ENCODE measurements around the gene POLR2L.
A peak's percentile ranks its signal among the peaks of the same experiment; 100 is the strongest.

POLR2L gene

DNA sequence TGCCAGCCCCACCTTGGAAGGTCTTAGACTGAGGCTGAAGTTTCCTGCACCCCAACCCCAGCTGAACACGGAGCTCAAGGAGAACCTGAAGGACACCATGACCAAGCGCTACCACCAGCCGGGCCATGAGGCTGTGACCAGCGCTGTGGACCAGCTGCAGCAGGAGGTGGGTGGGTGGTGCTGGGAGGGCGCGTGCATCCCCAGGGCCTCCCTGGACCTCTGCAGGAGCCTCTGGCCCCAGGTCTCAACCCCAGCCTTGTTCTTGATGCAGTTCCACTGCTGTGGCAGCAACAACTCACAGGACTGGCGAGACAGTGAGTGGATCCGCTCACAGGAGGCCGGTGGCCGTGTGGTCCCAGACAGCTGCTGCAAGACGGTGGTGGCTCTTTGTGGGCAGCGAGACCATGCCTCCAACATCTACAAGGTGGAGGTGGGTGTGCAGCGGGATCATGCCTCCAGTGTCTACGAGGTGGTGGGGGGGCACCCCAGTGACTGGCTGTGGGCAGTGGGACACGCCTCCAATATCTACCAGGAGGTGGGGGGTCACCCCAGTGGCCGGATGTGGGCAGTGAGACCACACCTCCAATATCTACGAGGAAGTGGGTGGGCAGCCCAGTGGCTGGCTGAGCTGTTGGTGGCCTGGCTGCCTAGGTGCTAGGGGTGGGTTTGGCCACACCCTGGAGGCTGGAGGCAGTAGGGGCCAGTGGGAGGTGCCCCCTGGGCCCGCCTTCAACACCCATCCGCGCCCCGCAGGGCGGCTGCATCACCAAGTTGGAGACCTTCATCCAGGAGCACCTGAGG is 4.9 kb downstream of the POLR2L start:
- DNase-seq = no peak

DNA sequence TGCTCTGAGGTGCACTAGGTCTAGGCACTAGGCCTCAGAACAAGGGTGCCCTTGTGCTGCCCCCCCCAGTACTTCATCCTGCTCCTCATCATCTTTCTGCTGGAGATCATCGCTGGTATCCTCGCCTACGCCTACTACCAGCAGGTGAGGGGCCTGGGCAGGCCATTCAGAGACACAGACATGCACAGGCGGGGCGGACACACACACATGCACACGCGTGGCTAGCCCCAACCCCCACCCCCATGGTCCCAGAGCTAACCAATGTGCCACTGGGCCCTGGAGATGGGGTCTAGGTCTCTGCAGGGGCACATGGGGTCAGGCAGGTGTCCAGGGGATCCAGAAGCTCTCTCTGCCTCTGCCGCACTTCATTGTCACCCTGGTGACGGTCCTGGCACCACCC is 5.6 kb downstream of the POLR2L start:
- DNase-seq = no peak

DNA sequence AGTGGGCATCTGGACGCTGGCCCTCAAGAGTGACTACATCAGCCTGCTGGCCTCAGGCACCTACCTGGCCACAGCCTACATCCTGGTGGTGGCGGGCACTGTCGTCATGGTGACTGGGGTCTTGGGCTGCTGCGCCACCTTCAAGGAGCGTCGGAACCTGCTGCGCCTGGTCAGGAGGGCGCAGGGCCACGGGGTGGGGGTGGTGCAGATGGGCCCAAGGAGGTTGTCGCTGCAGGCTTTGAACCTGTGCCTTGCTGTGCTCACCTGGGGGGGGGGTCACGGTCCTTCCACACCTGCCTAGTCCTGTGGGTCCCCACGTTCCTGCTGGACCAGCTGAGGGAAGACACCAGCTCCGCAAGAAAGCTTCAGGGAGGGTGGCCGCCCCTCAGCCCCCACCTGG is 6.1 kb downstream of the POLR2L start:
- no peak for DNase-seq

DNA sequence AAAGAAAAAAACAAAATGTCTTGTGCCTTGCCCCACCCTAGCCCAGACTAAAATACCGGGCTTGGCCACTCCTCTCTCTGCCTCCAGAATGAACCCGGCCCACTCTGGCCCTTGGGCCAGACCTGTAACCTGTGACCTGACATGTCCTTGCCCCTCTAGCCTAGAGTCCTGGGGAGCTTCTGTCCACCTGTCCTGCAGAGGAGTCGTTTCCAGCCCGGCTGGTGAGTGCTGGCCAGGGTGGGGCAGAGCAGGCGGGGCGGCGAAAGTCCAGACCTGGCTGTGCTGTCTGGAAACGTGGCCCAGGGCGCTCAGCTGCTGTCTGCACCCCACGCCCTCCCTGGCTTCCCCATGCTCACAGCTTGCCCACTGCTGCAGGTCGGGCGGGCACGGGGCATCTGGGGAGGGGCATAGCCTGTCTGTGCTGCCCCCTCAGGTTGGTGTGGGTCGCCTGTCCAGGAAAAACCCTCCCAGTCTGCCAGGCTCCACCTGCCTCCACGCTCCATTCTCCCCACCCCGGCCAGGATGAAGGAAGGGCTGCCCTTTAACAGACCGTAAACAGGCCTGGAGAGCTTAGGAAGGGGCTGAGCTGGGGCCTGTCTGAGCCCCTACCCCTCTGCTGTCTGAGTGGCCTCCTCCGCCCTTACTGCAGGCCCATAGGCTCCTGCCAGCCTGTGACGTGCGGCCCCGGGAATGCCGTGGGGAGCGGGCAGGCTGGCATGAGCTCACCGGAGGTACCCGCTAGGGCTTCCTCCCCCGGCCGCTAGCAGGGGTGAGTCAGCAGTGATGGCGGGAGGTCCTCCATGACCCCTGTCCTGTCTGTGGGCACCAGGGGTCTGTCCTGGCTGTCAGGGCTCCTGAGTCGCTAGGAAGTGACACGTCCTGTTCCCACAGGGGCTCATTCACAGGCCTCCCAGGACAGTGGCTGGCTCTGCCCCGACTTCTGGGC is 7.7 kb downstream of the POLR2L start:
- DNase-seq = no peak

DNA sequence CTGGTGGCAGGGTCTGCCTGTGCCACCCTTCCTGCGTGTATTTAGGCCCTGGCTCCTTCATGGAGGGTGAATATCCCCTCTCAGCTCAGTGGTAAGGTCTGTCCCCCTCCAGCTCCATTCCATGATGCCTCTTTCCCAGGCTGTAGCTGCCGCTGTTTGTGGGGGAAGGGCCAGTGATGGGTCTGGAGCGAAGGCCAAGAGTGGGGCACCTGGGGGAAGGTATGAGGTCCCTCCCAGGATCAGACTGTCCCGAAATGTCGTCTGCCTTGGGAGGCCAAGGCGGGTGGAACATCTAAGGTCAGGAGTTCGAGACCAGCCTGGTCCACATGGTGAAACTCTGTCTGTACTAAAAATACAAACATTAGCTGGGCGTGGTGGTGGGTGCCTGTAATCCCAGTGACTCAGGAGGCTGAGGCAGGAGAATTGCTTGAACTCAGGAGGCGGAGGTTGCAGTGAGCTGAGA is 8.4 kb downstream of the POLR2L start:
- no peak for DNase-seq

DNA sequence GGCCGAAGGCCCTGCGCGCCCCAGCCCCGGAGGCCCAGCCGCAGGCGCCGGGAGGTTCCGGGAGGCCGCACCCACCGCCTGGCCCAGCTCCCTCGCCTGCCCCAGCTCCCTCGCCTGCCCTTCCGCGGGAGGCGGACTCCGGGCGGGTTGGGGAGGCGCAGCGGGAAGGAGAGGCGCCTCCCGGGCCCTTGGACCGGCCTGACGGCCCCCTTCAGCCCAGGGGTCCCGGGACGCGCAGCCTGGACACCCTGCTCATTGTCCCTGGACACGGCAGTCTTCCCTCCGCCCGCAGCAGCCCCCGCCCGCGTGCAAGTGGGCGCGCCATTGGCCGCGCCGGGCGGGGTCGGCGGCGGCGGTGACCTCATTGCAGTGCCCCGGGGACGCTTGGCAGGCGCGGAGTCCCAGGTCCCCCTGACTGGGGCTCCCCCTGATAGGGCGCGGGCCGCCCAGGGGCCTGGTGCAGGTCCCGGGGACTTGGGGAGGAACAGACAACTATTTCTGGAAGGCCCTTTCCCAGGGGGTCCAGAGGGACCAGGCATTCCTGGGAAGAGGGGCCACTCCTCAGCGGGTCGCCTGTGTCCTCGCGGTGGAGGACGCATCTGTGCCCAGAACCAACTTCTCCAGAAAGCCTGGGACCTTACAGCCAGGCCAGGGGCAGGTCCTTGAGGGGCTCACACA is 9.1 kb downstream of the POLR2L start:
- no peak for DNase-seq

DNA sequence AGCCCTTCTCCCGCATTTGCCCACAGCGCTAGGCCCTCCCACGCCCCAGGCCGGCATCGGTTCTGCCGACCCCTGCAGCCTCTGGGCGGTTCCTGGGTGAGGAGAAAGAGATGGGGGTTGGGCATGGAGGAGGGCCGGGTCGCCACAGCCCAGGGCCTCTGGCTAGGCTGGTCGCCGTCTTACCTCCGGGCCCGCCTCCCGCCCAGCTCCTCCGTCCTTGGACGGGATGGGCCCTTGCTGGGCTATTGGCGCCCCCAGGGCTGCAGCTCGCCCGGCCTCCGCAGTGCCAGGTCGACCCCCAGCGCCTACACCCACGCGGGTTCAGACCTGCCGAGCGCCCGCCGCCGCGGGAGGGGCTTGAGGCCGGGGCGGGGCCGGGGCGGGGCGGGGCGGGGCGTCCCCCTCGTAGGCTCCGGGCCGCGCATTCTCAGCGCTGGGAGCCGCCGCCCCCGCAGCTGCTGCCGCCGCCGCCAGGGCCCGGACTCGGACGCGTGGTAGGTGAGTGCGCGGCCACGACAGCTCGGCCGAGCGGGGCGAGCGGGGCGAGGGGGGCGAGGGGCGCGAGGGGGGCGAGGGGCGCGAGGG is 9.7 kb downstream of the POLR2L start, which contains the start of gene CD151:
TSS of gene CD151 (plus strand) at position 424 of the 585 bp plus-strand sequence. CDS start 3,118 bp downstream, outside the sequence.
- no peak for DNase-seq

DNA sequence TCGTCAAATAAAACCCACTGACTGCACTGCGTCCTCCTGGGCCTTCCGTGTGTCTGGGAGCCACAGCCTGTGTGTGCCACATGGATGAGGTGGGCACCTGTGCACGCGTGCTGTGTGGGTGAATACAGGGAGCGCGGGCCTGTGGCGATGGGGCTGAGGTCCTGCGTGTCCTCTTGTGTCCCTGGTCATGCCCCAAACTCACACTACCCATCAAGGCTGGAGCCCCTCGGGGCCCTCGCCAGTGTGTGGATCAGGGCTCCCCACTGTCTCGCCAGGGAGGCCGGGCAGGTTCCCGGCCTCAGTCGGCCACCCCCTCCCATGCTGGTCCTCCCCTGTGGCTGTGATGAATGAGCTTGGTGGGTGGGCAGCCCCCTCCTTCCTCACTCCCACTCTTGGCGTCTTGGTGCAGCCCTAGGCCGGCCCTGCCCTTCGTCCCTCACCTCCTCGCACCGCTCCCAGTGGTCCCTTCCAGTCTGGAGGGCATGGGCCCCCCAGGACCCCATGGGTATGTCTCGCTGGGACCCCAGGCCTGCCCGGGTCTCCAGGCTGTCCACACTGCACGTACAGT is 10.3 kb downstream of the POLR2L start:
- DNase-seq = no peak

DNA sequence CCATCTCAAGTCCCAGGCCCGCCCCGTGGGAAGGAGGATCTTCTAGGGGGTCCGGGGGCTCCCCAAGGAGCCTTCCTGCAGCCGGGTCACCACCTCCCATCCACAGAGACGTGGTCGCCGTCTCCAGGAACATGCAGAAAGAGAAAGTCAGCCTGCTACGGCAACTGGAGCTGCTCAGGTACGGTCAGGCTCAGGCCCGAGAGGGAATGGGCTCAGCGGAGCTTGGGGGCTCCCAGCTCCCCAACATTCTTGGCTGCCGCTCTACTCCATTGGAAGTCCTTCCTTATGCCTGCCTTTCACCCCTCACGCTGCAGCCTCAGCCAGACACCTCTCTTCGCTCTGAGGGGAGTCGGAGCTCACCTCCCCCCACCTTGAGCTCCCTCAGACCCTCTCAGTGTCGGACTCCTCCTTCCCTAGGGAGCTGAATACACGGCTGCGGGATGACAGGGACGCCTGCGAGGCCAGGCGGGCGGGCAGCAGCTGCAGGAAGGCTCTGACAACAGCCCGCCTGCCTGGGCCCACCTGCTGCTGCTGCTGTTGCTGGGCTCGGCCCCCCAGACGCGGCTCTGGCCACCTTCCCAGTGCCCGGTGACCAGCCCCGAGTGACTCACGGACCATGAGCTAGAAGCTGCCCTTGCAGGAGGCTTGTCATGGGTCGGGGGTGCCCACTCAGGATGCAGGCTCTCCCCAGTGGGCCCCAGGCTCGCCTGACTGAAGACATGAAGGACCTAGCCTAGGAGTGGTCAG is 11.0 kb downstream of the POLR2L start:
- DNase-seq = no peak

DNA sequence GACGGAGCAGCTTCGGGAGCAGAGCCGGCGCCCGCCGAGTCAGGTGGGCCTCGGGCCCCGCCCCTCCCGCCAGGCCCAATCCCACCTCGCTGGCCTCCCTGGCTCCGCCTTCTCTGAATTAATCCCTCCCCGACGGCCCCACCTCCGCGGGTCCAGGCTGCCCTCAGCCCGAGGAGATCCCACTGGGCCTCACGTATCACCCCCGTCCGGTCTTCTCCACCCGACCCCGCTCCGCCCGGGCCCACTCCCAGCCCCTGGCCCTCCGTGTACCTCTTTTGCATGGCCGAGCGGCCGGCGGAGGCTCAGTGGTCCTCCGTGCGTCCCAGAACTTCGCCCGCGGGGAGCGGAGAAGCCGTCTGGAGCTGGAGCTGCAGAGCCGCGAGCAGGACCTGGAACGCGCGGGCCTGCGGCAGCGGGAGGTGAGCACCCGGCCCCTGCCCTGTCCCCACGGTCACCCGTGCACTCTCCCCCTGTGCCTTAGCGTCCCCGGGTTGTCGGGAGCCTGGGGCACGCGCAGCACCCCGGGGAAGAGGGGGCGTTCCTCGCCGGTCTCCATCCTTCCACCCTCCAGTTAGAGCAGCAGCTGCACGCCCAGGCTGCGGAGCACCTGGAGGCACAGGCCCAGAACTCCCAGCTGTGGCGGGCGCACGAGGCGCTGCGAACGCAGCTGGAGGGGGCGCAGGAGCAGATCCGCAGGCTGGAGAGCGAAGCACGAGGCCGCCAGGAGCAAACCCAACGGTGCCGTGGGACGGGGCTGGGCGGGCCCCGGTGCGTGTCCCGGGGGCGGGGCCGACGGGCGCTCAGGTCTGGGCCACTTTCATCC is 11.8 kb downstream of the POLR2L start:
- peak; percentile 21 for DNase-seq

DNA sequence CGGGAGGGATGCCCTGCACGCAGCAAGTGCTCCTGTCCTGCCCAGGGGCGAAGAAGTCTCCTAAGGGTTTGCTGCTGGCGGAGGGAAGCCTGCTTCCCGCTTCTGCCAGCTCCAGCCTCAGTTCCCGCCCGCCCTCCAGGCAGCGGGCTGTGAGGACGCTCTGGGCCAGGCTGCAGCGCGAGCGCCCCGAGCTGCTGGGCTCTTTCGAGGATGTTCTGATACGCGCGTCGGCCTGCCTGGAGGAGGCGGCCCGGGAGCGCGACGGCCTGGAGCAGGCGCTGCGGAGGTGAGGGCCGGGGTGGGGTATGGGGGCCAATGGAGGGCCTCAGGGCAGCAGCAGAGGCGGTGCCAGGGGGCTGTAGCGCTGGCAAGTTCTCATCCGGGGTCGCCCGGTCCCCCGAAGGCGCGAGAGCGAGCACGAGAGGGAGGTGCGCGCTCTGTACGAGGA is 12.5 kb downstream of the POLR2L start:
- no peak for DNase-seq

DNA sequence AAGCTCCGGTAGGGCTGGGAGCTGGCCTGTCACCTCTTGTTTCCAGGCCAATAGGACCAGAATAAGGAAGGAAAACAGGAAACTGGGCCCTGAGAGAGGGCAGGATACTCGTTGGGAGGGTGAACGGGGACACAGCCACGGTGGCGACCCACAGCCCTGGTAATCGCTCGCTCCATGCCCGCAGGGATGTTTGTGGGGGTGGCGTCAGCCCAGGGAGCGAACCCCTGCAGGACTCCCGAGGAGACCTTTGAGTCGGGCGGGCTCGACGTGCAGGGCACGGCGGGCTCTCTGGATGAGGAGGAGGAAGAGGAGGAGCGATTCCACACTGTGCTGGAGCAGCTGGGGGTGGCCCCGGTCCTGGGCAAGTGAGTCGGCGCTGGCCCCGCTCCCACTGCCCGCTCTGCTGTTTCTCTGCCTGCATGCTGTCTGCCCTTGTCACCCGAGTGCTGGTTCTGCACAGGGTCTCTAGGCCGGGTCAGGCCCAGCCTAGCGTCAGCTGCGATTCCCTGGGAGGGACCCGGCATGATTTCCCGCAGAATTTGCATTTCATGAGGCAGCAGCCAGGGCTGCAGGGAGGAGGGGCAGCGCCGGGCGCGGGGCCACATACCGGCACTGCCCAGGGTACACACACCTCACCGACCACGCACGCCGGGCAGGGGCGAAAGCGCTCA is 13.0 kb downstream of the POLR2L start:
- no peak for DNase-seq

DNA sequence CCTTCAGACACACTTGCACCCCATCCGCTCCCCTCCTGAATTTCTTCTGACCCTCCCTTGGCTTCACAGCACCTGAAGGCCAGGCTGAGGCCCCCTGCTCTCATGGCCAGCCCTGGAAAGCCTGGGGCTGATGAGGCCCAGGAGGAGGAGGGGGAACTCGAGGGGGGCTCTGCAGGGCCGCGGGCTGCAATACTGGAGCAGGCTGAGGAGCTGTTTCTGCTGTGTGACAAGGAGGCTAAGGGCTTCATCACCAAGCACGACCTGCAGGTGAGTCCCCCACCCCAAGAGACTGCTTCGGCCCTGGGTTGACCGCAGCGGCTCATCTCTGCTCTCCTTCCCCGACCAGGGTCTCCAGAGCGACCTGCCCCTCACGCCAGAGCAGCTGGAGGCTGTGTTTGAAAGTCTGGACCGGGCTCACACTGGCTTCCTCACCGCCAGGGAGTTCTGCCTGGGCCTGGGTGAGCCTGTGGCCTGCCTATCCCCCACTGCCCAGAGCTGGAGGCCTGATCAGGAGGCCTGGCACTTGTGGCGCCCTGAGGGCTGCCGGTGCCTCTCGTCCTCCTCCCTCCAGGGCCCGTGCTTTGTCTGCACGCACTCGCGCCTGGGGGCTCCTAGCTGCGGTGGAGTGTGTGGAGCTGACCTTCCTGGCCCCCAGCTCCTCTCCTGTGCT is 13.7 kb downstream of the POLR2L start:
- DNase-seq = no peak

DNA sequence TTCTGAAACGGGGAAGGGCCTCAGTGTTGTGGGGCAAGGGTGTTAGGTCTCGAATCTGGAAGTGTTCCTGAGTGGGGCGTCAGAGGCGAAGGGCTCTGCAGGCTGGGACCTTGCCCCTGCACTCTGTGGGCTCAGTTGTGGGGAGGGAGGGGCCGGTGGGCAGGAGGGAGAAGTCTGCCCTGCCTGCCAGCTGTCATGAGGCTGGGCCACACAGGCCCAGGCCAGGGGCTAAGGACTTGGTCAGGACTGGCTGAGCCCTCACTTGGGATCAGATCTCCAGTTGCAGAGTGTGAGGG is 14.5 kb downstream of the POLR2L start, which contains the start of gene CRACR2B:
TSS of gene CRACR2B (plus strand) at position 23 of the 296 bp plus-strand sequence. CDS start 689 bp downstream, outside the sequence.
- no peak for DNase-seq

DNA sequence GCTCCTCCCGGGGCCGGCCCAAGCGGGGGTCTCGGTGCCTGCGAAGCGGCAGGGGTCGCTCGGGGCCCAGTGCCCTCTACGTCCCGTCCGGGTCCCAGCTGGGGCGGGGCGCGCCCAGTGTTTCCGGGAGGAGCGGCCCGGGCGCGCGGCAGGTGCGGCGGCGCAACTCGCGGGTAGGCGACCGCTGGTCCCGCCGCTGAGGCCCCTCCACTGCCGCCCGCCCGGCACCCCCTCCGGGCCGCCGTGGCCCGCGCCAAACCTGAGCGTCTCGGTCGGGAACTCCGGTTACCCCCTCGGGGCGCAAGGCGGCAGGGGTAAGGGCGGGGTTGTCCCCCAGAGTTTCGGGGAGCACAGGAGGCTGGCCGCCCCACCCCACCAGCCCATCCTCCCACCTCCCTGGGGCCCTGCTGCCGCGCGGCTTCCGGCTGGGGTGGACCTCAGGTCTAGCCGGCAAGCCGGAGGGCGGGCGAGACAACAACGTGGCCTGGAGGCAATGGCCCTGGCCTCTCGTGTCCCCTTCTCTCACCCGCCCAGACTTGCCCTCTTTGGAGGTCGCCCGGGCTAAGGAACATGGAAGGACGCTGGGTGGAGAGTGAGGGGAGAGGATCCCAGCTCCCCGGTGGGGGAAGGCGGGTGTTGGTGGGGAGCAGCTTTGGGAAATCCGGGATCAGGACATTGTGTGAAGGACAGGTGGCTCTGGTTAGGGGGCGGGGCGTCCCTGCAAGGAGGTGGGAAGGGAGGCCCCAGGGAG is 15.0 kb downstream of the POLR2L start:
- DNase-seq = no peak

DNA sequence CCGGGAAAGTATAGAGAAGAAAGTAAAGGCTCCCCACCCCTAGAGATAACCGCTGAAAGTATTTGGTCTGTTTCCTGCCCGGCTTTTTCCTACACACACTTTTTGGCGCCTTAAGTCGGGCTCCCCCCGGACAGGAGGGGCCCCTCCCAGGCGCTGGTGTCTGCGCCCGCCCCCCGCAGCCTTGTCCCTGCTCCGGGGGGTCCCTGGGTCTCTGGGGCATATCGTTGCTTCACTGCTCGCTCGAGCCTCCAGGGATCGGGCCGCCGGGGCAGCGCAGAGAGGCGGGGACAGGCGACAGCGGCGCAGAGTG is 15.5 kb downstream of the POLR2L start:
- DNase-seq = no peak

DNA sequence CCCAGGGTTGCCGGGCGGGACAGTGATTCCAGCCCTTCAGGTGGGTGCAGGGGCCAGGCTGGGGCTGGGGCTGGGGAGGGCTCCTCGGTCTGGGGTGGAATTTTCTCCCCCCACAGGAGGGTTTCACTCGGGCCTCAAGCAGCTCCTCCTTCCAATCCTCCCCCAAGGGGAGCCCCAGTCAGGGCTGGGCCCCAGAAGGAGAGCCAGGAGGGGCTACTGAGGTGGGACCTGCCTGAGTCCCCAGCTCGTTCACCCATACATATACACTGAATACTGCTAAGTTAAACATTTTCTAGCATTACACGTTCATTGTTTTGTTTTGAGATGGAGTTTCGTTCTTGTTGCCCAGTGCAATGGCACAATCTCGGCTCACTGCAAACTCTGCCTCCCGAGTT is 16.1 kb downstream of the POLR2L start:
- no peak for DNase-seq

DNA sequence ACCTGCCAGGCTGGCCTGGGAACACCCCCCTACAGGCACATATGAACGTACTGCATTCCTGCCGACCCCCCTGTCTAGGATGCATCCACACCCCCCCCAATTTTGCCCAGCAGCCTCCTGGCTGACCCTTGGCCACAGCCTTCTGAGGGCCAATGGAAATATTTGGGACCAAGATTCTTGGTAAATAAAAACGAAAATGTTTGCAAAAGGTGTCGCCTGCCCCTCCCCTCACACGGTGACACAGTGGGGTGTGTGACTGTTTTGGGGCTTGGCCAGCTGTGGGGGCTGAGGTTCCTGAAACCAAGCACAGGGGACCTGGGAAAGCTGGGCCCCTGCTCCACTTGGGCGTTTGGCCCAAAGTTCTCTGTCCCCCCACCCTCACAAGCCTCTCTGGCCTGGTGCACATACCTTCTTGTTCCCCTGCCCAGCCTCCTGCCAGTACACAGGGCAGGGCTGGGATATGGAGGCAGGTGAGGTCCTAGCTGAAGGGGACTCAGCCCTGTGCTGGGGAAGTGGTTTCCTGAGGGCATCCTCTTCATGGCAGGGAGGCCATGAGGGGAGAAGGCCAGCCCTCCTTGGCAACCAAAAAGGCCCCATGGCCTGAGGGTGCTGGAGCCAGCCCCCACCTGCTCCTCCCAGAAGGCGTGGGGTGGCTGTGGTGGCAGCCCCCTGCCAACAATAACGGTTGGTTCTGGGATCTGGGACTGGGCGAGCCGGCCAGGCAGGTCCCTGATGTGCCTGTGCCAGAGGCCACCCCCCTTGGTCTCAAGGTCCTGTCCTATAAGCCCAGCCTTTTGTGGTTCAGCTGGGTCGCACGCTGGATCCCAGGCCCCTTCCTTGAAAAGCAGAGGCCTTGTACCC is 16.7 kb downstream of the POLR2L start:
- DNase-seq = no peak
